GM21737 (cell line): Measurements from ENCODE around the gene SLMAP.

ENCODE experiments used
- ATAC-seq: cut with Tn5 transposase; IDR thresholded peaks from one replicate; pipeline ENCODE4 v1.9.1; 2021; ENCODE audit warnings: mild to moderate bottlenecking, moderate library complexity; ENCODE audit not compliant: unreplicated experiment

The SLMAP gene

DNA sequence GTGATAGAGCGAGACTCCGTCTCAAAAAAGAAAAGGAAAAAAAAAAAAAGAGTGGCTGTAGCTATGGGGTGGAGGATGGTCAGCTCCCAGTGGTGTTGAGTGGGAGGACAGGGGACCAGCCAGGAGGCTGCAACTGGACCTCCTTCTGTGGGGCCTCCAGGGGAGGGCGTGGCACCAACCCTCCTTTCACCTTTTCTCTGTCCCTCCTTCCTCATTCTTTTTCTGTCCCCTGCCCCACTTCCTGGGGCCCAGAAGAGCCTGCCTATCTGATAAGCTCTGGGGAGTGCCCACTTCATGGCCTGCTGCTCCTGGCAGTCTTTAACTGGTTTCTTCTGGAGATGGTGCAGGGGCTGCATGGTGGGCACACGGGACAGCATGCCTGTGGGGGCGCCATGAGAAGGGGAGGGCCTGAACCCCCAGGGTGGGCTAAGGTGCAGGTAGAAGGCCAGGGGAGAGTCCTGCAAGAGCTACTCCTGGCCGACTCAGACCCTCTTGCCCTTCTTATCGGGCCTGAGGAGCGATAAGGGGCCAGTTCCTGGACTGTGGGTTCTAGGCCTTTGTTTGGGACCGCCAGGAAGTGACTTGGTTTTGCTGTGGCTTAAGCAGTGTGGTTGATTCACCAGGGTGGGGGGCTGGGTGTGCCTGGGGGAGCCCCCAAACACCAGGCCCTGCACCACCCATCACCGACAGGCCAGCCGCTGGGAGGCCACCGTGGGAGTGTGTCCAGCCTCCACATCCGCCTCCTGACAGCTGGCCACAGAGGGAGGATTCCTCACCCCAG, 202.7 kb downstream of the SLMAP start:
- no peak for ATAC-seq

DNA sequence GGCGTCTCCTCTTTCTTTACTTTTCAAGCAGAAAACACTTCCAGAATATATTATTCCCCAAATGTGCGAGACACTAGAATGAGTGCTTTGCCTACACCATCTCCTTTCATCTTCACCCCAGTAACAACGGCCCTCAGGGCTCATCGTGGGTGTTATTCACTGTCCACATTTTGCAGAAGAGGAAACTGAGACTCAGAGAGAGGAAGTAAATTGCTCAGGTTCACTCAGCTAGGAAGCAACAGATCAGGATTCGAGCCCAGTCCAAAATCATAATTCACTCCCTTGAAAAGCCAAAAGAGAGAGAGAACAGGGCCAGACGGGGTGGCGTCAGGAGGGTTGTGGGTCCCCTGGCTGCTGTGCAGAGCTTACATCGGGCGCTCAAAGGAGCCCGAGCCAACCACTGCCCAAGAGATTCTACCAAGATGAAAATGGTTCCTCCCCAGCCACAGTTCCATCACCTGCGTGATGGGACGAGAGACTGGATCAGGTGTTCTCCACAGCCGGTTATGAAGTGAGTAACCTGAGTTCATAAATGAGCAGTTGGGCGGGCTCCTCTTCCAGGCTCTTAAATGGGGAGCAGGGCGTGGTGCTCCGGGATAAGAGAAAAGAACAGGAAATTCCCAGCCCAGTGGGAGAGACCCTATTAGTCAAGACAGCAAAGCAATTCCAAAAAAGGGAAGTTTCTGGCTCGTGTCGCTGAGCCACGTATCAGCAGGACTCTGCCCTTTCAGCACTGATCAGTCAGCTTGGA, 203.5 kb downstream of the SLMAP start:
- ATAC-seq = no peak

DNA sequence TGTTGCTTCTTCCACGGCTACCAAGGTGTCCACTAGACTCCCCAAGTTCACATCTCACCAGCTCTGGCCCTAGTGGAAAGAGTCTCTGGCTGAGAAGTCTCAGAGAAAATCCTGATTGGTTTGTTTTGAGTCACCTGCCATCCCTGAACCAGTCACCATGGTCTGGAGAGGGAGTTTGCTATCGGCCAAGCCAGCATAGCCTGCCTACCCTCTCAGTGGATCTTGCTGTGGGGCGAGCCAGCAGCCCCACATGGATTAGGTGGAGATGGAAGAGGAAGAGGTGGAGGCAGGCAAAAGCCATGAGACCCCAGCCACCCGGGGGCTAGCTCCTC, 204.0 kb downstream of the SLMAP start:
- ATAC-seq = no peak

DNA sequence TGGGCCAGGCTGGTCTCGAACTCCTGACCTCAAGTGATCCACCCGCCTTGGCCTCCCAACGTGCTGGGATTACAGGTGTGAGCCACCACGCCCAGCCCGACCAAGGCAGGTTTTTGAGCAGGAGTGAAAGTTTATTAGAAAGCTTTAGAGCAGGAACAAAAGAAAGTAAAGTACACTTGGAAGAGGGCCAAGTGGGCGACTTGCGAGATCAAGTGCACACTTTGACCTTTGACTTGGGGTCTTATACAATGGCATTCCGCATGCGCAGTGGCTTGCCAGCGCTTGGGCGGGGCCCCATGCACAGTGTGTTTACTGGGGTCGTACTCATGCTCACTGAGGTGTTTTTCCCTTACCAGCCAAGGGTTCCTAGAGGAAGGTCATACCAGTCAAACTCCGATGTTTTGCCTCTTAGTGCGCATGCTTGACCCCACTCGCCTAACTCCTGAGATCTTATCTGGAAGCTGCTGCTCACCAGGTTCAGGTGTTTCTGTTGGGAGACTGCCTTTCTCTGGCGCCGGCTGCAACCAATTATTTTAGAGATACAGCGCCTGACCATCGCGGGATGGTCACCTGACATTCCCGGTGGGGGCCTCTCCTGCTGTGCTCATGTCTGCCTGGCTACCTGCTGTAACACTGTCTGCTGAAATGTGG, 205.2 kb downstream of the SLMAP start:
- no peak for ATAC-seq

DNA sequence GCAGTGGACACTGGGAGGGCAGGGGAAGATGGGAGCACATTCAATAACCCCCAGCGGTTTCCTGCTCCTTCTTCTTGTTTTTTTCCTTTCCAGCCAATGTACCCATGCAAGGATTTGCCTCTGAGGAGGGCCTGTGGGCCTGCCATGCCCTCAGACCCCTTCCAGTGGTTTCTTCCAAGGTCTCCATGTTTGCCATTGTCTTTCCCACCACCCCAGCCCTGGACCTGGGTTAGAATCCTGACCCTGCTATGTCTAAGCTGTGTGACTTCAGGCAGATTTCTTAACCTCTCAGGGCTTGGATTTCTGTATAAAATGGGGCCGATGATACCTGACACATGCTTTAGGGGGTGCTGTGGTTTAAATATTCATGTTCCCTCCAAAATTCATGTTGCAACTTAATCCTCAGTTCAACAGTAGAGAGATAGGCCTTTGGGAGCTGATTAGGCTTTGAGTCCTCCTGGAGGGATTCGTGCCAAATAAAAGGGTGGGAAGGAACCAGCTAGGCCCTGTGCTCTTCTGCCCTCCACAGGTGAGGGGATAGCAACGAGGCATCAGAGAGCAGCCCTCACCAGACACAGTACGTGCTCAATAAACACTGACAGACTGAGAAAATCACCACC, 205.8 kb downstream of the SLMAP start:
- no peak for ATAC-seq

DNA sequence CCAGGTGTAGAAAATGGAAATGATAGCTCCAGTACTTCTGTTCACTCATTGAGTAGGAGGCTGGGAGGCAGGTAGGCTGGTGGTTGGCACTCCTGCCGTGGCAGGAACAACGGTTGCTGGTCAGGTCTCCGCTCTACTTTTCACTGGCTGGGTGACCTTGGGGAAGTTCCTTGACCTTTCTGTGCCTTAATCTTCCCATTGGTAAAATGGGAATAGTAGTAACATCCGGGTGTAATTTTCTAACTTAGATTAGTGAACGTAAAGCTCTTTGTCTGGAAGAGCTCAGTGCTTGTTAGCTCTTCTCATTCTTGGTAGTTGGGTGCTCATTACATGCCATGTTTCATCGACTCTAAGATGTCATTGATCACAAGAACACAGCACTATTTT, 206.3 kb downstream of the SLMAP start:
- ATAC-seq = no peak

DNA sequence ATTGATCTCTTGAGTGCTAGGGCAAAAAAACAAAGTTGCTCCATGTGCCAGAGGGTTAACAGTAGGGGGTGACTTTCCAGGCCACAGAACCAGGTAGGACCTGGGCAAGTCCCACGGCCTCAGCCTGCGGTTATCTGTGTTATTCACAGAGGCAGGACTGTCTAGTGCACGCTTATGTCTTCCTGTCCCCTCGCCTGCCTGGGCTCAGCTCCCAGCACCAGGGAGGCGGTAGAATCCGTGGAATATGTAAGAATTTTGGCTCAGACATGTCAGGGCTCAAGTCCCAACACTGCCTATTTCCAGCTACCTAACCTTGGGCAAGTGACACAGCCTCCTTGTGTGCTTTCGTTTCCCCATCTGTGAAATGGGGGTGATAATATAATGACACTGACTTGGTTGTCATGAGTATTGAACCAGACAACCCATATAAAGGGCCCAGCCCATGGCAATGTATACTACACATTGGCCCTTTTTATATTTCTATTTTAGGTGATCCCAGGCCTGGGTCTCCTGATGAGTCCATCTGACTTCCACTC, 207.8 kb downstream of the SLMAP start:
- ATAC-seq = no peak

- no peak for ATAC-seq
These were observed 210.7 kb downstream of the SLMAP start for GRCh38 chr3:57966829-57967228.

- ATAC-seq = no peak
These were observed 211.5 kb downstream of the SLMAP start for GRCh38 chr3:57967590-57967989.

GRCh38 chr3:57968501-57968900, 212.4 kb downstream of the SLMAP start:
- ATAC-seq = no peak

- ATAC-seq = no peak
These were observed 215.9 kb downstream of the SLMAP start for GRCh38 chr3:57971975-57972374.

- ATAC-seq = no peak
These were observed 216.5 kb downstream of the SLMAP start for GRCh38 chr3:57972531-57973111.

DNA sequence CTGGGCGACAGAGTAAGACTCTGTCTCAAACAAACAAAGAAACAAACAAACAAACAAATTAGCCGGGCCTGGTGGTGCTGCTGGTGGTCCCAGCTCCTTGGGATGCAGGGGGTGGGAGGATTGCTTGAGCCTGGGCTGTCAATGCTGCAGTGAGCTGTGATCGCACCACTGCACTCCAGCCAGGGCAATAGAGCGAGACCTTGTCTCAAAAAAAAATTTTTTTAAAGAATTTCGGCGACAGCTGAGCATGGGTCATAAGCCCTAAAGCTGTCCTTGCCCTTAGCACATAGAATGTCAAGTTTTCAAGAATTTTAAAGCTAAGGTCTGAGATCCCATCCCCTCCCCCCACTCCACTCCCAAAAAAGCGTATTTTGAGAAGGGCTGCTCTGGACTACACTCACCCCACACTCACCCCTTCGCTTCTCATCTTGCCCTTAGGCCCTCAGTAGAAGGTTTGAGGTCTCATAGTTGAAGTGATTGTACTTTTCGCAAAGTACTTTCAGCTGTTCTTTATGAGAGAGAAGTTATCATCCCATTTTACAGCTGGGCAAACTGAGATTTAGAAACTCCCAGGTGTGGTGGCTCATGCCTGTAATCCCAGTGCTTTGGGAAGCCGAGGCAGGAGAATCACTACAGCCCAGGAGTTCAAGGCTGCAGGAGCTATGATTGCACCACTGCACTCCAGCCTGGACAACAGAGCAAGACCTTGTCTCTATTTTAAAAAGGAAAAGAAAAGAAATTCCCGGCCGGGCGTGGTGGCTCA, 217.8 kb downstream of the SLMAP start:
- no peak for ATAC-seq

DNA sequence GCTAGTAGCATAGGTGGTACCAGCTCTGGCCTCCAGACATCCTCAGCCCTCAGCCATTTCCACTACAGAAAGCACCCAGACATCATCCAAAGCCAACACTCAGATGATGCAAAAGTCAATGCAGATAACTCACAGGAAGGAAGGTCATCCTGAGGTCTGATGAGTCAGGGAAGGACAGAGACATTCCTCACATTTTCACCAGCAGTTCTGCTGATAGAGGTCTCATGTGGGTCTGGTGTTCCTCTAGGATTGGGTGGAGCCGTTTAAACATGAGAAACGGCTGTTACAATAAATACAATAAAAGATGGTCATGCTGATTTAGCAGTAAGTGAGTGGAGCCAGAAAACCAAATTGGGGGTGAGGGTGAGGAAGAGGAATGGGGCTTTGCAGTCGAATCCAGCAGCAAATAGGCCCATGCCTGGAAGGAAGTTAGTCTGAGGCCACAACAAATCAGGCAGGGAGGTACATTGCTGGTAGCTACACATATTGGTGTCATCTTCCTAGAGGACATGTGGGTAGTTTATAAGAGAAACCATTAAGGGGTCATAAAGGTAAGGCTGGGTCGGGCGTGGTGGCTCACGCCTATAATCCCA, 218.8 kb downstream of the SLMAP start:
- no peak for ATAC-seq

- ATAC-seq = no peak
These were observed 221.7 kb downstream of the SLMAP start for GRCh38 chr3:57977818-57978235.

GRCh38 chr3:57978316-57978715, 222.2 kb downstream of the SLMAP start:
- no peak for ATAC-seq
